Astrocyte of the hippocampus (primary cell): ENCODE measurements around the gene DNAJB8.

ENCODE experiments used
- DNase-seq: peaks from one replicate; pipeline ENCODE4 v3.0.0; 2011; ENCODE audit warnings: low read depth, low spot score

The DNAJB8 gene

DNA sequence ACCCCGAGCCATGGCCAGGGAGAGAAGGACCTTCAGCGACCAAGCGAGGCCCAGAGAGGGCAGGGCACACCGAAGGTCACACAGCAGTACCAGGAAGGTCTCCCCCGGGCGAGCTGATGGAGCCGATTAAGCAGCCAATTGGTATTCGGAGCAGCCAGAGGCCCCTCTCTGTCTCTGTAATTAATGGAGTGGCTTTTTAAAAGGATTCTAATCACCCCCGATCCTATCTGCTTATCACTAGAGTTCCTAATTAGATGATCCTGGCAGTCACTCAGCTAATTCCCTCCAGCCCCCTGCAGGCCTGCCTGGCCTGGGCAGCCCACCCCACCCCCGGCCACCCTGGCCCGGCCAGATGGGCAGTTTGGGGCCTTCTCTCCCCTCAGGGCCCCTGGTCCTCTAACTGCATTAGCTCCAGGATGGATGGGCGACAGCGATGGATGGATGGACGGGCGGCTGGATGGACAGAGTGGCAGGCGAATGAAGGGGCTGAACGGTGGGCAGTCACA, 1.6 kb upstream of the DNAJB8 start:
- no peak for DNase-seq

DNA sequence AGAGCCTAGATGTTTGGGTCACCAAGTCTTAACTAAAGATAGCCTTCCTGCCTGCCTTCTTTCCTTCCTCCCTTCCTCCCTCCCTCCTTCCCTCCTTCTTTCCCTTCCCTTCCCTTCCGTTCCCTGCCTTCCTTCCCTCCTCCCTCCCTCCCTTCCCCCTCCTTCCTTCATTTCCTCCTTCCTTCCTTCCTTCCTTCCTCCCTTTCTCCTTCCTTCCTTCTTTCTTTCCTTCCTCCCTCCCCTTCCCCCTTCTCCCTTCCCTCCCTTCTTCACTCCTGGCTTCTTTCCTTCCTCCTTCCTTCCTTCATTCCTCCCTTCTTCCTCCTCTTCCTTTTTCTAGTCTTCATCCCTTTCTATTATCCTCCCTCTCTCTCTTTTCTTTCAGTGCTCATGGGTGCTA, 2.0 kb downstream of the DNAJB8 start:
- DNase-seq, result no peak

DNA sequence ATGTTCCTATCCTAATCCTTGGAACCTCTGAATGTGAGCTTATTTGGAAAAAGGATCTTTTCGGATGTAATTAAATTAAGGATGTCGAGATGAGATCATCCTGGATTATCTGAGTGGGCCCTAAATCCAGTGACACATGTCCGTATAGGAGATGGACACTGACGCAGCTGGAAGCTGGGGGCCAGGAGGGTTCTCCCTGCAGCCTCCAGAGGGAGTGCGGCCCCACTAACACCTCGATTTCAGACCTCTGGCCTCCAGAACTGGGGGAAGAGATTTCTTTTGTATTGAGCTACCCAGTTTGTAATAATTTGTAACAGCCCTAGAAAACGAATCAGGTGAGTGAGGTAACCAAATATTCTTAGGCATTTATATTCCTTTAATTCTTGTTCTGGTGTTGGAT, 2.5 kb downstream of the DNAJB8 start:
- DNase-seq, result no peak

DNA sequence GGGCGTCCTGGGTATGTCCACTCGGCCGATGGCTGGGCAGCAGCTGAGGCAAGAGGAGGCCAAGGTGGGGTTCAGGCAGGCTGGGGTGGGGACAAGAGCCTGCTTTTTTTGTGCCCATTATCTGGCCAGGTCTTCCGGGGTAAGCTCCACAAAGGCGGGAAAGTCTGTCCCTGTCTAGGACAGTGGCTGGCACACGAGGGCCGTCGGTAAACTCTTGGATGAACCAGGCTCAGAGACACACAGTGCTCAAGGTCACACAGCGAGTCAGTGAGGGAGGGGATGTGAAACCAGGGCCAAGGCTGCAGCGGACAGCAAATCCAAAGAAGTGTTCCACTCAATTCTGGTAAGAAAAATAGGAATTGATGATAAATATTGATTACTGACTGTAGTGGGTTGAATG, 2.9 kb downstream of the DNAJB8 start:
- no peak for DNase-seq

DNA sequence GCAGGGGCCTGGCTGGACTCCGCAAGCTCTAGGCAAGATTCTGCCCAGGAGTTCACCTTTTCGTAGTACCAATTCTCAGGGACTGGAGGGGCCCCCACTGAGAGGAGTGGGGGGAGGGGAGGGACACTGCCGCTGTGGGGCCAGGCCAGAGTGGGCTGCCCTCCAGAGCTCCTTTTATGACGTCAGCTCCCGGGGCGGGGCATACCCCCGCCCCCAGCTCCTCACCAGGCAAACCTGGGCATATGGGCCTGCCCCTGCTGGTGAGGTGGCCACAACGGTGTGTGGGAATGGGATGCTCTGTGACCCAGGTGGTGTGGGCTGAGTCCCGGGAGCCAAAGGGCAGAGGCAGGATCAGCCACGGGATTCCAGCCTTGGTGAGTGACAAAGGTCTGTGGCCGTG, 3.3 kb downstream of the DNAJB8 start:
- DNase-seq, result no peak

DNA sequence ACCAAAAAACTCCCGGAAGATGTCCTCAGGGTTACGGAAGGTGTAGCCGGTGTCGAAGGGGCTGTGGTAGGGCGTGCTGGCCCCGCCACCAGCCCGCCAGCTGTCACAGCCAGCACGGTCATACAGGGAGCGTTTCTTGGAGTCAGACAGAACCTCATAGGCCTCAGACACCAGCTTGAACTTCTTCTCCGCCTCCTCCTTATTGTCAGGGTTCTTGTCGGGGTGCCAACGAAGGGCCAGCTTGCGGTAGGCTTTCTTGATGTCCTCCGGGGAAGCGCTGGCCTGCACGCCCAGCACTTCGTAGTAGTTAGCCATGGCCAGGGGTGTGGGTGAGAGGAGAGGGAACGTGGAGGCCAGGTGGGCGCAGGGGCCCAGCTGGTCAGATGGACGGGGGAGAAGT, 3.8 kb downstream of the DNAJB8 start:
- no peak for DNase-seq

DNA sequence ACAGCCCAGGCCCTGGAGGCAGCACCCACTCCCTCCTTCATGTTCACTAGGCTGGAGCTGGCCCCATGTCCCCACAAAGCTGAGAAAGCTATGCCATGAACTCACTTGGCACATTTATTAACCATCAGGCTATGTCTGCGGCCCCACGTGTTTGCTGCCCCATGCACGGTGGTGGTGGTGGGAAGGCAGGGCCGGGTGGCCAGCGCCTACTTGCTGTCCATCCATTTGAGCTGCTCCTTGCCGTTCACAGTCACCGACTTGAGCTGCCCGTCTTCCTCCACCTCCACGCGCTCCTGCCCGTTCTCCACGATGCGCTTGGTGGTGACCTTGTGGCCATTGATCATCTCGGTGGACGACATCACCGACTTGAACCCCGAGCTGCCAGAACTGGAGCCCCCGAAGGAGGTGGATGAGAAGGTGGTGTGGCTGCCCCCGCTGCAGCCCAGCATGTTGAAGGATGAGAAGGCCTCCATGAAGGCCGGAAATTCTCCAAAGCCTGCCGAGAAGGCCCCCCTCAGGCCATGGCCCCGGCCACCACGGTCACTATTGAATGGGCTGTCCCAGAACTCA, 4.3 kb downstream of the DNAJB8 start:
- no peak for DNase-seq

DNA sequence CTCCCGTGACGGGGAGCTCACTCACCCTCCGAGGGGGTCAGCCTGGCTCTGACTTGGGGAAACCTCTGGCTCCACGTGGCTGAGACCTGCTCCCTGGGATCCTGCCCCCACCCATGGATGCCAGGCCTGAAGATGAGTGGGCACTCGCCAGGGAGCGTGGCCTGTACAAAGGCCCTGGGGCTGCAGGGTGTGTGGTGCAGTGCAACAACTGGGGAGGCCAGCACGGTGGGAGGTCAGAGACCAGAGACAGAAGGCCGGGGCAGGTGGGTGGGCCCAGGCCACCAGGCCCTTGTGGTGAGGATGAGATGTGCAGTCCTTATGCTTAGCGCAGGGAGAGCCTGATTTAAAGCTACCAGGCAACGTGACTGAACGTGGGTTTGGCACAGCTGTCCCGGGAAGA, 5.0 kb downstream of the DNAJB8 start:
- DNase-seq, result no peak

DNA sequence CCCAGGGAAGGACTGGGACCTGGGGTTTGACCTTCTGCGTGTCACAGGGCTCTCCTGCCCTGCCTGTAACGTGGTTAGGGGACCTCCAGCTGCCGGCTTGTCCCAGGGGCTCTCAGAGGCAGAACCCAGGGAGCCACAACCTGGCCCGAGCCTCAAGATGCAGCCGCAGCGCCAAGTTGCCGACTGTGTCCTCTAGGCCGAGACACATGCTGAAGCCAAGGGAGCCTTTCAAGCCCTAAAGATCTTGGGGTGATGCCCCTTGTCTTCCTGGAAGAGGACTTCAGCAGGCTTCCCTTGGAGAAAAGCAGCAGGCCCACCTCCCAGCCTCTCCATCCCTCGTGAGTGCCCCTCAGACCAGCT, 7.2 kb downstream of the DNAJB8 start:
- no peak for DNase-seq

DNA sequence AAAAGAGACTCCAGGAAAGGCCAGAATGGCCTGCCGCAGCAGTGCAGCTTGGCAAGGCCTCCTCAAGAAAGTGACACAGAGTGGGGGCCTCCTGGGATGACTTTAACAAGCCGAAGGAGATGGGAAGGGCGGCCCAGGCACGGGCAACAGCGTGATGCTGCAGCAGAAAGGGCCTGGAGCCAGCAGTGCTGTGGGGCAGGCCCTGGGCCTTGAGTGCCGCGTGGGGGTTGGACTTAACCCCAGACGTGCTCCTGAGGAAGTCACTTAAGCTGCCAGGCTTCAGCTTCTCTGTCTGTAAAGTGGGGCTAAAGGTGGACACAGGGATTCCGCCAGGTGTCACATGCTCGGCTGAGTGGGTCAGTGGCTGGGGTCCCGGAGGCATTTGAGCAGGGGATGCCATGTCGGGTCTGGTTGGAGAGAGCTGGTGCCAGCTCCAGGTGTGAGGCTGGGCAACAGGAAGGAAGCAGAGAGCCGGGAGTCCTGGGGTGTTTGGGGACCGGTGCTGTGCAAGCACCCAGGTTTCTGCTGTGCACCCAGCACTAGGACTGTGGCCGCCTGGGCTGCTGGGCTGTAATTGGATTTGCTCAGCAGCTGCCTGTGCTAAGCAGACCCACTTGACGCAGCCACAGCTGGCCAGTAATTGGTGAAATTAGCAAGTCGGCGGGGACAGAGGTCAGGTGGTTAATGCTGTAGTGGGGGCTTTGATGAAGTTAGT, 7.8 kb downstream of the DNAJB8 start:
- DNase-seq, result no peak

DNA sequence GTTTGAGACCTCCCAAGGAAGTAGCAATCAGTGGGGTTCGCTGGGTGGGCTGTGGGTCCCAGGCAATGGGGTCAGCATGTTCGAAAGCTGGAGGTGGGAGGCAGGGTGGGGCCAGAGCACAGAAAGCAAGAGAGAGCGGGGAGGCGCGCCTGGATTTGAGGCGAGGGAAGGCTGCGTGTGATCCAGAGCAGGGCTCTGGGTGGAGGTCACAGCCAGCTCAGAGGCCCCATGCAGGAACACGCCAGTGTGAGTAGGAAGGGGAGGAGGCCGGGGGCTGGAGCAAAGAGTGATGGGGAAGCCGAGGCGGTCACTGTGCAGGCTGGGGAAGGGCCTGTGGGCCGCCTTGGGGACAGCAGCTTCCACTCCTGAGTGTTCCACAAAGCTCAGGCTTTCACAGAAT, 8.8 kb downstream of the DNAJB8 start:
- DNase-seq, result no peak

DNA sequence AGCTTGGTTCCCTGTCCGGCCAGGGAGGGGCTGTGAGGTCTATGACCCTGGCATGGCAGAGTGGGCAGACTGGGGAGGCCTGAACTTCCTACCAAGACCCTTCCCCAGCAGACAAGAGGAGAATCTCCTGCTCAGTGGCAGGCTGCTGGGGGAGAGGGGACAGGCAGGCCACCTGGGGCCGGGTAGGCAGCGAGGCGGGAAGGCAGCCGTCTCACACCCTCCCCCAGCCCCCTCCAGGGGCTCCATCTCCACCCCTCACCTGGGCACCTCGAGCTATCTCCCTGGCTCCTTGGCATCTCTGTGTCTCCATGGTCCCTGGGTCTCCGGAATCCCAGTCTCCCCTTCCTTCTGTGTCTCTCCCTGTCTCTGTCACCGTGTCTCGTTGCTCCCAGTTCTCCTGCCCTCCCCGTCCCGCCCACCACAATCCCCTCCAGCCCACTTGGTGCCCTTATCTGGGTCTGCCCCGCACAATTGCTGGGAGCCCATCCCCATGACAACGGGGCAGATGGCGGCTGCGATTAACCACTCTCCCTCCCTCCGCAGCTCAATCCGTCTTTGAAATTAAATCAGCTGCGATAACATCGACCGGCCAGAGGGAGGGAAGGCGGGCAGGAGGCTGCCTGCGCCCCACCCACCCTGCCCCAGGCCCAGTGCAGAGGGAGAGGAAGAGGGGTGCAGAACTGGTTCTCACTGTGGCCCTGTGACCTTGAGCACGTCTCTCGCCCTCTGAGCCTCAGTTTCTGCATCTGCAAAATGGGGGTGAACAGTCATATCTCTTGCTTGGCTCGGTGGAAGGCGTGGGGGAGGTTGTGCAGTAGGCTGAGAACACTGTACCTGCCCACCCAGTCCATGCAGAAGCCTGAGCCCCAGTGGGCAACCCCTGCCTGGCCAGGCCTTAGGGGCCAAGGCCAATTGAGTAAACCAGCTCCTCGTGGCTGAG, 9.6 kb downstream of the DNAJB8 start:
- no peak for DNase-seq

DNA sequence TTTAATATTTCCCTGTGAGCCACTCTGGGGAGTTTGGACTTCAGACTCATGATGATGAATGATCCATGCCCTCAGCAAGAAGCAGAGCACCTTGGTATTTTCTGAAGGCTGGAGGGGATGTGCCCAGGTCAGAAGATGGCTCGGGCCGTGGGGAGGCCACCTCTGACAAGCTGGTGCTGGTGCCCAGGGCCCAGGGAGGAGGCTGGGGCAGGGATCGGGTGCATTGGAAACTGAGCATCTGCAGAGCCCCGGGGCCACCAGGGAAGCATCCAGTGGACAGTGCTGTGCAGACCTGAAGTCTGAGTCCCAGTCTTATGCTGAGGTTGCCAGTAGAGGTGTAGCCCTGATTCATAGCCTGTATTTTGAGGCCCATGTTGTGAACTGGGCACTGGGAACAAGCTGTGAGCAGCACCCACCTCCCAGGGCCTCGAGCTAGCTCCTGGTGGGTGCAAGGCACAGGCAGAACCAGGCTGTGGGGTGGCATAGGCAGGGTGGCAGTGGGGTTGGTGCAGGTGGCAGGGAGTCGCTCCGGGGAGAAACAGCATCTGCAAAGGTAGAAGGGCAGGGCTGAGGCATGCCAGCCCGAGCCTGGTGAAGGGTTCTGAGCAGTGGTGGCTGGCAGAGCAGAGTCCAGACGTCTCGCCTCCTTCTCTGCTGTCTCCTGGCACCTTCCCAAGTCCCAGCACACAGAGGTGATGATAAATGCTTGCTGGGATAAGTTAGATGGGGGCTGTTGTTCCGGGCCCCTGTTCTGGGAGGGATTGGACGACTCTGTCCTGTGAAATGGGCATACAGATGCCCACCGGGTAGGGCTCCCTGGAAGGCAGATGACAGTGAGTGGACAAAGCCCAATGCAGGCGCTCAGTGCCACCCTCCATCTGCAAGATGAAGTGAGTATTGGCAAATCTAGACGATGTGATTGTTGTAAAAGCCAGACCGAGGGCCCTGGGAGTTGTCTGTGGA, 10.6 kb downstream of the DNAJB8 start:
- no peak for DNase-seq

DNA sequence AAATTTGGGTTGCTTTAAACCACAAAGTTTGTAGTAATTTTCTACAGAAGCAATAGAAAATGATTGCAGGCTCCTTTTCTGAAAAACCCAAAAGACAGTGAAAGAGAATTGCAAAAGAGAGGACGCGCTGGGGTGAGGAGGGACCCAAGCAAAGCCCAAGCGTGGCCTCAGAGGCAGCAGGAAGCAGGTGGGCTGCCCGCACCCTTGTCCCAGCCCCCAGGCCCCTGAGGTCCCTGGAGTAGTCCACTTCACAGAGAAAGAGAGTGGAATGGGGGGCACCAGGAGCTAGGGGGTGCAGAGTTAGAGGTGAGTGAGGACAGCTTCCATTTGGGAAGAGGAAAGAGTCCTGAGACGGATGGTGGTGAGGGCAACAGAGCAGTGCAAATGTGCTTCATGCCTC, 11.6 kb downstream of the DNAJB8 start:
- DNase-seq, result no peak

DNA sequence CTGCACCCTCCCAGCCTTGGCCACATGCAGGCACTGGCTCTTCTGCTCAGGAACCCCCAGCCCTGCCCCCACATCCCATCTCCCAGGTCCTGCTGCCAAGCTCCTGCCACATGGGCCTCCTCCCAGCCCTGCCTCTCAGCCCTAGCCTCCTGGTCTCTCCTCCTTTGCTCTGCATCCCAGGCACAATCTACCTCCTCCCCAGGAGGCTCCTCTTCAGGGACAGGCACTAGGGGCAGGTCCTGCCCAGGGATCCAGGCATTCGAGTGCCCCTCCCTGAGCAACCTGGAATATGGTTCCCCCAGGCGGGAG, 12.4 kb downstream of the DNAJB8 start:
- DNase-seq, result no peak

DNA sequence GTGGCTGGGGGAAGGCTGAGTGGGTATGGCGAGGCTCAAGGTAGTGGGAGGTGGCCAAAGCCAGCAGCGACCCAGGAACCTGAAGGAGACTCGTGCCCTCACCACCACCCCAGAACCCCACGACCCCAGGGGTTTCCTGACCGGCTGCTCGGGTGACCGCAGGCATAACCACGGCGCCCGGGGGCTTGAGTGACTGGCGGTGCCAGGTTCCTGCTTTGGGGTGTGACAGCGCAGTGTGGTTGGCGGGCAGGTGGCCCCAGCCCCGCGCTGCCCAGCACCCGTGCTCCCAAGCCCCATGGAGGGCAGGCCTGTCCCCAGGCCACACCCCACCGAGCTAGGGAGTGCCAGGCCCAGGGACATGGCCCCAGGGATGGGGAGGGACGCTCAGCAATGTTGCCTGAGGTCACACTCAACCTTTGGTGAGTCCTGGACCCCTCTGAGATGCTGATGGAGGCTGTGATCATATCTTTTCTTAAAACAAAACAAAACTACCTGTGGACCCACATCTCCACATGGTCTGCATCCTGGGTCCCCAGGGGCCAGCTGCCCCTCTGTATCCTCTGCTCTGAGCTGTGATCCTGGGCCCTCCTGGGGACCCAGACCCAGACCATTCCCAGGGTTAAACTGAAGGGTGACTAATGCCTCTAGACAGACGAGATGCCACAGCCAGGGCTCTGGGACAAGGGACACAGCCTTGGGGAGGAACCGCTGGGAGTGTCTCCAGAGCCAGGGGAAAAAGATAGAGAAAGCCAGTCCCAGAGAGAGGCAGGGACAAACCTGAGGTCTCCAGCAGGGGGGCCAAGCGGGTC, 13.0 kb downstream of the DNAJB8 start:
- DNase-seq, result no peak

DNA sequence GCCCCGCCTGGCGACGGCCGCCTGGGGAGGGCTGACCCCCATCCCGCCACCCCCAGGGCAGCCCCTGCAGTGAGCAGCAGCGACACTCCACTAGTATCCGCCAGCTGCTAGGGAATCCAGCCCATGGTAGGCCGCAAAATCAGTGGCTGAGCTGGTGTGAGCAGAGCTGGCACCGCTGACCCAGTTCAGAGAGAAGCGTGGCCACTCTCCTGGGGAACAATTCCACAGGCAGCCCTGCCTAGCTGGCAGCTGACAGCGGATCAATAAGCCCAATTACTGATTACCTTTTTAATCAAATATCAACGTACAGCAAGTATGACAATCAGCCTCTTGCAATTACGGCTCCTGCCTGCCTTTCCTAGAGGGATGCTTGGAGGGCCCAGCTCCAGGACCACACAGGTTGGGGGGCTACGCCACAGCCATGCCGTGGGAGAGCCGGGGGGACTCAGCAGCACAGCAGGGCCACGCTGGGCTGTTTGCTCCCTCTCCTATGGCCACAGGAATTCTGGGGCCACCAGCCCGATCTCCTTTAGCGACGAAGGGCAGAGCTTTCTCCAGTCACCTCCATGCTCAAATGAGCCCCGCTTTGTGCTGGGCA, 13.9 kb downstream of the DNAJB8 start:
- DNase-seq, result no peak

DNA sequence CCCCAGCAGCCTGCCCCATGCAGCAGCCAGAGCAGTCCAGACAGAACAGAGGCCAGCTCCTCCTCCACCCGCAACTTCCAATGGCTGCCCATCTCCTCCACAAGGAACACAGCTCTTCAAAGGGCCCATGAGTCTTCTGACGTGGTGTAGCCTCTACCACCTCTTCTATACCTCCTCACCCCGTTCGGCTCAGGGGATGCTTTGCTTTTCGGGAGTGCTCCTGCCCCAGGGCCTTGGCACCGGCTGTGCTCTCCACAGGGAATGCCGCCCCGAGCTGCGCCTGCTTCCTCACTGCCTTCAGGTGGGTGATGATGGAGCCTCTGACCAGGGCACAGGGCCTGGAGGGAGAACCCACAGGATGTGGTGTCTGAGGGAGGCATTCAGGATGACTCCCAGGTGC, 14.6 kb downstream of the DNAJB8 start:
- DNase-seq, result no peak

DNA sequence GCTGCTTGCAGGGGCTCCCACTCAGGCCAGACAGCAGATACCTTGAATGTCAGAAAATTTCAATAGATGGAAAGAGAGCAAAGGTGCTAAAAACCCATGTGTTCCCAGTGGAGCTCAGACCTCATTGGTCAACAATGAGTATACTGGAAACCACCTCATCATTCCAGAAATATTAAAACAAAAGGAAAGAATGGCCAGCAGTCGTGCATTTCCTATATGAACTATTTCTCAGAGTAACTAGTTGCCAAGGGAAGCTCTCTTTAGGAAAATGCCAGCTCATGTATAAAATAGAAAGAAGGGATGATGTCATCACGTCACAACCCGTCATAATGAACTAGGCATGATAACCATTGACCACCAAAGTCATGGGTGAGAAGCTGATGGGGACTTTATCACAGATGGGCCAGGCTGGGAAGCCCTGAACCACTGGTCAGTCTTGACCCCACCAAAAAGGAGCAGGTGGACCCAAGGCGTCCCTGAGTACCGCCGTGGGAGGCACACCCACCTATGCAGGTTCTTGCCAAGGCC, 17.5 kb downstream of the DNAJB8 start:
- DNase-seq, result no peak

DNA sequence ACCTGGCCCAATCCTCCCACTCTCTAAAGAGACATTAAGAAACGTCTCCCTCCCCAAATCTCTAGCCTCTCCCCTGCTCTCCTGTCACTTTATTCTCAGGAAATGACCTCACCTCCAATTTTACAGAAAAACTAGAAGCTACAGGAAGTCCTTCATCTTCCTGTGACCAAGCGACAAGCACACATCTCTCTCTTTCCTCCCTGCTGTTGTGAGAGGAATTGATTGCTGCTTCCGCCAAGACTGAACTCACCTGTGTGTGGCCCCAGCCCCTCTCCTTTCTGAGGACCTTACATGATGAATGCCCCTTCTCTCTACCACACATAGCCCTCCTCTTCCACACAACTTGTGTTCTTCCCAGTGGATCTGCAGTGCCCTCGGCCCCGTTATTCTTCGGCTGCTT, 18.2 kb downstream of the DNAJB8 start:
- DNase-seq, result no peak
